ENCODE results near the gene BFSP2.

DNA sequence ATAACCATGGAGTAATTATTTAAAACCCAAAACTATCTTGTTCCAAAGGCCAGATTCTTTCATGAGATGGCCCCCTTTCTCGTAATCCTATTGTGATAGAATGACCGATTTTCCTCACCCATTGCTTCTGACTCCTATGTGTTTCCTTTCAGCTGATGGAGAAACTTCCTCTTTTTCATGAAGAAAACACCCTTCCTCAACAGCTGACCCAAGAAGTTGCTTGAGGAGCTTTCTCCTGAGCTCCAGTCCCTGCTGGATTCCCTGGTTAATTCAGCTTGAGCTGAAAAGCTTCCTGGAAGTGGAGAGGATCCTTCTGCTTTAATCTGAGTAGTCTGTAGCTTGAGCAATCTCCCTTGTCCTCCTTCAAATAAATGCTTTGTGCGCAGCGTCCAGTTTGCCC, 75.0 kb downstream of the BFSP2 start:
- TF ChIP-seq, protein P1, sequence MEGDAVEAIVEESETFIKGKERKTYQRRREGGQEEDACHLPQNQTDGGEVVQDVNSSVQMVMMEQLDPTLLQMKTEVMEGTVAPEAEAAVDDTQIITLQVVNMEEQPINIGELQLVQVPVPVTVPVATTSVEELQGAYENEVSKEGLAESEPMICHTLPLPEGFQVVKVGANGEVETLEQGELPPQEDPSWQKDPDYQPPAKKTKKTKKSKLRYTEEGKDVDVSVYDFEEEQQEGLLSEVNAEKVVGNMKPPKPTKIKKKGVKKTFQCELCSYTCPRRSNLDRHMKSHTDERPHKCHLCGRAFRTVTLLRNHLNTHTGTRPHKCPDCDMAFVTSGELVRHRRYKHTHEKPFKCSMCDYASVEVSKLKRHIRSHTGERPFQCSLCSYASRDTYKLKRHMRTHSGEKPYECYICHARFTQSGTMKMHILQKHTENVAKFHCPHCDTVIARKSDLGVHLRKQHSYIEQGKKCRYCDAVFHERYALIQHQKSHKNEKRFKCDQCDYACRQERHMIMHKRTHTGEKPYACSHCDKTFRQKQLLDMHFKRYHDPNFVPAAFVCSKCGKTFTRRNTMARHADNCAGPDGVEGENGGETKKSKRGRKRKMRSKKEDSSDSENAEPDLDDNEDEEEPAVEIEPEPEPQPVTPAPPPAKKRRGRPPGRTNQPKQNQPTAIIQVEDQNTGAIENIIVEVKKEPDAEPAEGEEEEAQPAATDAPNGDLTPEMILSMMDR (conservative IDR thresholded peaks at IDR 0.05) = no peak
- TF ChIP-seq ZFX (IDR thresholded peaks at IDR 0.05) = no peak
